Breast epithelium (tissue), 3 donors: ENCODE data around the gene TMEM273.

ENCODE experiments used
- CTCF ChIP-seq, 3 donors: fragments of 450-650 bp; IDR thresholded peaks; one replicate each; pipeline ENCODE4 v1.5.1; 2016 to 2017; ENCODE audit warnings: antibody characterized with exemption in 3 of 3, mild to moderate bottlenecking in 3 of 3, moderate library complexity in 3 of 3
- POLR2A ChIP-seq: fragments of 450-650 bp; IDR thresholded peaks from one replicate; pipeline ENCODE4 v1.6.1; 2016; ENCODE audit warnings: antibody characterized with exemption, mild to moderate bottlenecking, moderate library complexity
- POLR2AphosphoS5 ChIP-seq, 3 donors: sonication (generic); formaldehyde crosslinking; IDR thresholded peaks; one replicate each; pipeline ENCODE4 v1.6.1; 2017; ENCODE audit warnings: antibody characterized with exemption in 3 of 3

DNA sequence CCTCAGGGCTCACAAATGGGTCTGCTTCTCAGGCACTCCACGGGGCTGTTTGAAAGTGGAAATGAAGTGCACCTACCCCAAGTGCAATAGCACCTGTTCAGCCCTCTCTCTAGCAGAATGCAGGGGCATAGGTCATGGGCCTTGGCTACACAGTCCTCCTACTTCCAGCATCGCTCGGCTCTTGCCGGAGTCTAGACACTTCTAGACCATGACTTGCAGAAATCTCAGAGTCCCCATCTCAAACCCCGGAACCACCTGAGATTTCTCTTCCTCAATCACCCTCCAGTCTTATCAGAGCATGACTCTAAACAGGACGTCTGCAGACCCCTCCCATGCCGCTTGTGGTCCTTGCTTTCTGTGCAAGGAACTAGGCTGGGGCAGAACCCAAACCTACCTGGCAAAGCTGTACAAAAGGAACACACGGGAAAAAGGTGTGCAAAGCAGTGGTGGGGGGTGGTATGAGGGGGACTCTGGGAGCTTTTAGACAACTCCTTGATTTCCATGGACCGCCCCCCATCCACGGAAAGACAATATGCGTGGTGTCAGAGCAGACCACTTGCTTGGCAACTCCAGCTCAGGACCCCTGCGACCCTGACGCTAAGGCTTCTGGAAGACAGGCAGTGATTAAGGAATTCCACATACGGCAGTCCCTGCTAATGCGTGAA lies 13.8 kb downstream of the TMEM273 start:
- no peak for TF ChIP-seq CTCF (IDR thresholded peaks at IDR 0.05)
- TF ChIP-seq POLR2A, result no peak
- no peak for TF ChIP-seq POLR2AphosphoS5 (IDR thresholded peaks at IDR 0.05)
